PC-3 (cell line): Measurements from ENCODE around the gene ZNF740. TPM values are rescaled to one million over a fixed set of nuclear protein-coding genes. Genes with fewer than 3 reads are reported as not detected.

Experiments
- ATAC-seq: fragments of 200-7000 bp; cut with Tn5 transposase; 2 replicates; pipeline ENCODE4 v1.9.1; 2020; ENCODE audit warnings: mild to moderate bottlenecking, moderate library complexity
- BruUV-seq: library from RNA; stranded (reverse); fragments of 400-500 nt; replicated peaks from 2 replicates; lab custom pipeline; 2021; lab: Mats Ljungman, UMichigan
- CTCF ChIA-PET: fragments of 300-600 bp; sonication (Branson Sonifier 250); formaldehyde crosslinking; loops from one replicate; lab custom pipeline; 2022; ENCODE audit warnings: antibody characterized with exemption; lab: Charles Lee
- POLR2A ChIA-PET: fragments of 300-600 bp; sonication (Branson Sonifier 250); formaldehyde crosslinking; loops from one replicate; lab custom pipeline; 2022; ENCODE audit warnings: antibody characterized with exemption; ENCODE audit not compliant: unreplicated experiment; lab: Charles Lee
- DNase-seq: peaks from one replicate; pipeline ENCODE4 v3.0.0-alpha.2; 2015
- H2AFZ ChIP-seq: fragments of 300-600 bp; sonication (generic); 2 replicates; pipeline ENCODE4 v1.6.0; 2016; ENCODE audit warnings: antibody characterized with exemption, low read length
- H3F3A ChIP-seq: fragments of 300-600 bp; sonication (generic); one replicate; pipeline ENCODE4 v1.6.0; 2017; ENCODE audit warnings: antibody characterized with exemption, low read length, control low read depth, mild to moderate bottlenecking; ENCODE audit not compliant: unreplicated experiment
- H3K27ac ChIP-seq: fragments of 300-600 bp; sonication (generic); 2 replicates; pipeline ENCODE4 v1.5.1; 2016; ENCODE audit warnings: mild to moderate bottlenecking, low read length
- H3K27me3 ChIP-seq: fragments of 300-600 bp; sonication (generic); 2 replicates; pipeline ENCODE4 v1.6.1; 2016; ENCODE audit warnings: low read length, mixed read lengths
- H3K36me3 ChIP-seq: fragments of 300-600 bp; sonication (generic); 2 replicates; pipeline ENCODE4 v1.6.1; 2016; ENCODE audit warnings: low read depth, mixed run types, low read length, mixed read lengths
- H3K4me1 ChIP-seq: fragments of 300-600 bp; sonication (generic); 2 replicates; pipeline ENCODE4 v1.5.1; 2016; ENCODE audit warnings: low read length; ENCODE audit not compliant: insufficient read depth
- H3K4me2 ChIP-seq: fragments of 300-600 bp; sonication (generic); 2 replicates; pipeline ENCODE4 v1.6.0; 2016; ENCODE audit warnings: low read length
- H3K4me3 ChIP-seq: fragments of 300-600 bp; sonication (generic); 2 replicates; pipeline ENCODE4 v1.5.1; 2016; ENCODE audit warnings: mild to moderate bottlenecking, low read length, mixed read lengths
- H3K79me2 ChIP-seq: fragments of 300-600 bp; sonication (generic); 2 replicates; pipeline ENCODE4 v1.6.1; 2017; ENCODE audit warnings: low read length, mixed read lengths
- H3K9ac ChIP-seq: fragments of 300-600 bp; sonication (generic); 2 replicates; pipeline ENCODE4 v1.6.0; 2016; ENCODE audit warnings: mild to moderate bottlenecking, low read length
- H3K9me2 ChIP-seq: fragments of 300-600 bp; sonication (generic); replicated peaks from 2 replicates; pipeline ENCODE4 v1.6.1; 2016; ENCODE audit warnings: mixed run types, low read length, mixed read lengths
- H3K9me3 ChIP-seq: fragments of 300-600 bp; sonication (generic); 2 replicates; pipeline ENCODE4 v1.6.1; 2016; ENCODE audit warnings: low read length, mixed read lengths
- H4K20me1 ChIP-seq: fragments of 300-600 bp; sonication (generic); 2 replicates; pipeline ENCODE4 v1.6.1; 2016; ENCODE audit warnings: low read length, mixed read lengths
- CTCF ChIP-seq: fragments of 300-600 bp; sonication (generic); conservative IDR thresholded peaks from 2 replicates; pipeline ENCODE4 v1.5.1; 2017; ENCODE audit warnings: antibody characterized with exemption, low read depth, mild to moderate bottlenecking, low read length
- EZH2 ChIP-seq: fragments of 300-600 bp; sonication (generic); IDR thresholded peaks from one replicate; pipeline ENCODE4 v1.6.1; 2017; ENCODE audit warnings: antibody characterized with exemption, mild to moderate bottlenecking, low read length; ENCODE audit not compliant: unreplicated experiment
- EZH2phosphoT487 ChIP-seq: fragments of 300-600 bp; sonication (generic); IDR thresholded peaks from 2 replicates; pipeline ENCODE4 v1.6.1; 2018; ENCODE audit warnings: mild to moderate bottlenecking, antibody characterized with exemption, low read length, borderline replicate concordance
- intact Hi-C: fragments of 100-400 bp; cut with micrococcal nuclease; formaldehyde crosslinking; loops from 2 replicates; pipeline ENCODE4 v1.9.0; 2023
- total RNA-seq: library from RNA; depleted of rRNA; stranded (reverse); fragments of >200 nt; gene quantifications from 2 replicates; pipeline ENCODE4 v1.2.3, GENCODE V29; 2014

The ZNF740 gene
- total RNA-seq, 1 experiment from 2014 or later, result 12.3 TPM

DNA sequence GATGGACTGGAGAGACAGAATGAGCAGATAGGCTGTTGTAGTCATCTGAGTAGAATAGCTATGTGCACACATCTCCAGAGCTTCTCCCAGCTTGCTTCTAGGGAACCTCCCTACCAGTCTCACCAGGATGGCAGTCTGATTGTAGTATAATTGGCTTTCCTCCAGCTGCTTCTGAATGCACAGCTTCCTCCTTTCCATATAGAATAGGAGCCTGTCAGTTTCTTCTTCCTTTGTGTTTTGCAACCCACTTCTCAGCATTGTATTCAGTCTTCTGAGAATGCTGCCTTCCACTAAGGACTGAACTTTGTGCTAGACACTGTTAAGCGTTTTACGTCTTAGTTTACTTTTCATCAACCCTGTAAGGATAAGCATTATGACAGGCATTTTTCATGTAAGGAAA is 2.4 kb downstream of the ZNF740 start:
- H2AFZ ChIP-seq, result no peak overlapping the region
- POLR2A ChIA-PET, result no interaction called here
- TF ChIP-seq CTCF (no peak), EZH2phosphoT487 (no peak), EZH2 (no peak)
- H3K79me2 ChIP-seq, result peaks cover 39% of the 10 kb centered on the region
- peak overlapping the region; percentile 94 for H3K4me3 ChIP-seq
- H3K27ac ChIP-seq, result no peak overlapping the region
- no peaks in the 10 kb centered on the region for H4K20me1 ChIP-seq
- CTCF ChIA-PET, result interaction anchor here (0.6 kb wide), 1 partner anchor 12 kb away, joined by 3 read pairs; no protein-coding TSS in a partner anchor
- no peaks in the 10 kb centered on the region for H3K9me2 ChIP-seq
- peak overlapping the region; percentile 89 for H3K4me2 ChIP-seq
- no TSS peak for BruUV-seq
- no peak overlapping the region for H3K9ac ChIP-seq
- DNase-seq (peak; percentile 23), ATAC-seq (no peak)
- peaks cover 5% of the 10 kb centered on the region for H3F3A ChIP-seq
- intact Hi-C loops, result no loop called here
- H3K9me3 ChIP-seq, result no peaks in the 10 kb centered on the region
- no peaks in the 10 kb centered on the region for H3K27me3 ChIP-seq
- peaks cover 47% of the 10 kb centered on the region for H3K36me3 ChIP-seq
- peaks cover 31% of the 10 kb centered on the region for H3K4me1 ChIP-seq

- H3K36me3 ChIP-seq, result peaks cover 53% of the 10 kb centered on the region
- peaks cover 22% of the 10 kb centered on the region for H3K4me1 ChIP-seq
- ChIA-PET POLR2A (no interaction called here), CTCF (no interaction called here)
- no peak for ATAC-seq
- peaks cover 30% of the 10 kb centered on the region for H3K79me2 ChIP-seq
- peaks cover 5% of the 10 kb centered on the region for H3F3A ChIP-seq
- H3K4me3 ChIP-seq, result no peak overlapping the region
- H3K9me3 ChIP-seq, result no peaks in the 10 kb centered on the region
- H4K20me1 ChIP-seq, result no peaks in the 10 kb centered on the region
- H3K9me2 ChIP-seq, result no peaks in the 10 kb centered on the region
- no peak for DNase-seq
- H3K27me3 ChIP-seq, result no peaks in the 10 kb centered on the region
- no TSS peak for BruUV-seq
- H3K27ac ChIP-seq, result no peak overlapping the region
- H3K4me2 ChIP-seq, result no peak overlapping the region
- no peak overlapping the region for H2AFZ ChIP-seq
- no peak overlapping the region for H3K9ac ChIP-seq
- TF ChIP-seq EZH2 (no peak), EZH2phosphoT487 (no peak), CTCF (no peak)
- intact Hi-C loops, result no loop called here
These were observed 4.3 kb downstream of the ZNF740 start for GRCh38 chr12:53184828-53185227.

- H4K20me1 ChIP-seq, result no peaks in the 10 kb centered on the region
- no TSS peak for BruUV-seq
- H3K9me2 ChIP-seq, result no peaks in the 10 kb centered on the region
- peaks cover 30% of the 10 kb centered on the region for H3K79me2 ChIP-seq
- H3K9me3 ChIP-seq, result no peaks in the 10 kb centered on the region
- H2AFZ ChIP-seq, result no peak overlapping the region
- no peak overlapping the region for H3K4me2 ChIP-seq
- DNase-seq (no peak), ATAC-seq (no peak)
- CTCF ChIA-PET, result no interaction called here
- no peak for TF ChIP-seq EZH2phosphoT487
- peak; percentile 44; the same call in 1 of the 2 replicates for TF ChIP-seq CTCF
- H3K9ac ChIP-seq, result no peak overlapping the region
- POLR2A ChIA-PET, result no interaction called here
- peaks cover 53% of the 10 kb centered on the region for H3K36me3 ChIP-seq
- H3K27ac ChIP-seq, result no peak overlapping the region
- intact Hi-C loops, result no loop called here
- H3K27me3 ChIP-seq, result no peaks in the 10 kb centered on the region
- peaks cover 21% of the 10 kb centered on the region for H3K4me1 ChIP-seq
- peaks cover 5% of the 10 kb centered on the region for H3F3A ChIP-seq
- no peak overlapping the region for H3K4me3 ChIP-seq
These were observed 5.1 kb downstream of the ZNF740 start for GRCh38 chr12:53185582-53186153.
